ENCODE measurements around the gene GATB.

Gene GATB

GRCh38 chr4:151808542-151808941 lies 47.7 kb upstream of the GATB start:
- no peak for TF ChIP-seq CTCF (IDR thresholded peaks at IDR 0.05; ENCODE audit: low read depth, low read length)
- TF ChIP-seq EZH2phosphoT487 (IDR thresholded peaks at IDR 0.05; ENCODE audit: low read depth): no peak

DNA sequence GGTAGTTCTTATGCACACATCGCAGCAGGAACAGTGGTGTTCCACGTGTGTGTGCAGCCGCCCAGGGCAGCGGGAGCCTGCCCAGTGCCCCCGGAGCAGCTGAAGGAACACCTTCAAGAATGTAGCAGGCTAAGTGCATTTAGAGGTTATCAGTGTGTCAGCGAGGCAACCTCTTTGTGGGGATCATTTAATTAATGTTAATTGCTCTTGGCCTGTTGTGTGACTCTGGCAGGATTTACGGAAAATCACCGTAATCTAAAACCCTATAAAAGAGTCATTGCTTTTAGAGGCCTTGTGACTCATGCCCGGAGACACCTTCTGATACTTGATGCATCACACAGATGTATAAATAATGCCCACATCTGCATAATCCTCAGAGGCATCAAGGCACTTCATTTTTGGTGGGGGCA lies 47.3 kb upstream of the GATB start:
- H3K36me3 ChIP-seq (replicated peaks; ENCODE audit: low read depth, low read length): no peaks in the 10 kb centered on the region
- no peak overlapping the region for H3K4me3 ChIP-seq (ENCODE audit: low read length)
- H3K27me3 ChIP-seq (ENCODE audit: low read depth, low read length): no peaks in the 10 kb centered on the region
- TF ChIP-seq EZH2phosphoT487 (IDR thresholded peaks at IDR 0.05; ENCODE audit: low read depth) (no peak), CTCF (IDR thresholded peaks at IDR 0.05; ENCODE audit: low read depth, low read length) (no peak)
- H2AFZ ChIP-seq (ENCODE audit: low read depth, low read length): no peak overlapping the region
- H4K20me1 ChIP-seq (ENCODE audit: insufficient read depth, low read length): no peaks in the 10 kb centered on the region
- no peak overlapping the region for H3K9ac ChIP-seq (ENCODE audit: low read length)
- no peaks in the 10 kb centered on the region for H3K9me3 ChIP-seq (ENCODE audit: insufficient read depth, low read length)
- no peaks in the 10 kb centered on the region for H3K79me2 ChIP-seq (ENCODE audit: low read length)
- no peaks in the 10 kb centered on the region for H3K4me1 ChIP-seq (ENCODE audit: low read length)
- H3K27ac ChIP-seq (ENCODE audit: low read length): no peak overlapping the region
- no peak overlapping the region for H3K4me2 ChIP-seq (ENCODE audit: low read length)

More at GRCh38 chr4:151808542-151808941, 47.7 kb upstream of the GATB start:
- Histone ChIP-seq H3K4me3 (ENCODE audit: low read length) (no peak overlapping the region), H3K9me3 (ENCODE audit: insufficient read depth, low read length) (no peaks in the 10 kb centered on the region), H3K4me1 (ENCODE audit: low read length) (no peaks in the 10 kb centered on the region), H3K9ac (ENCODE audit: low read length) (no peak overlapping the region), H3K4me2 (ENCODE audit: low read length) (no peak overlapping the region), H4K20me1 (ENCODE audit: insufficient read depth, low read length) (no peaks in the 10 kb centered on the region), H2AFZ (ENCODE audit: low read depth, low read length) (no peak overlapping the region), H3K36me3 (replicated peaks; ENCODE audit: low read depth, low read length) (no peaks in the 10 kb centered on the region), H3K27ac (ENCODE audit: low read length) (no peak overlapping the region), H3K27me3 (ENCODE audit: low read depth, low read length) (no peaks in the 10 kb centered on the region), H3K79me2 (ENCODE audit: low read length) (no peaks in the 10 kb centered on the region)

DNA sequence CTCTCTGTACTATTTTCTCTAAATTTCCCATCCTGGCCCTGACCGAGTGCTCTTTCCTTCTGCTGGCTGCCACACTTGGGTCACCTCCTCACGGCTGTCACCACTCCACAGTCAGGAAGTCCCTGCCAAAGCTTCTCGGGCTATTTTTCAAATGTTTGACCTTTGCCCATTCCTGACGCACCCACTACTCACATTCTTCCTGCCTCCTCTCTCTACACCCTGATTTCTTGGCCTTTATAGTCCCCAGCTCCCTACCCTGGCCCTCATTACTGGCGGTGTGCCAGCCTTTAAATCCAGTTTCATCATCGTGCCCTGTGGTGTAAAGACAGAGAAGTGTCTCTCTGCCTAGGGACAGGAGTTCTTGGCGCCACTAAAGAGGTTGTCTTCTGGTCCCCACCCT lies 46.4 kb upstream of the GATB start:
- Histone ChIP-seq H3K9ac (ENCODE audit: low read length) (no peak overlapping the region), H3K4me2 (ENCODE audit: low read length) (no peak overlapping the region), H3K4me1 (ENCODE audit: low read length) (no peaks in the 10 kb centered on the region), H3K27me3 (ENCODE audit: low read depth, low read length) (no peaks in the 10 kb centered on the region), H4K20me1 (ENCODE audit: insufficient read depth, low read length) (no peaks in the 10 kb centered on the region), H3K79me2 (ENCODE audit: low read length) (no peaks in the 10 kb centered on the region), H3K4me3 (ENCODE audit: low read length) (no peak overlapping the region), H2AFZ (ENCODE audit: low read depth, low read length) (no peak overlapping the region), H3K27ac (ENCODE audit: low read length) (no peak overlapping the region), H3K9me3 (ENCODE audit: insufficient read depth, low read length) (no peaks in the 10 kb centered on the region), H3K36me3 (replicated peaks; ENCODE audit: low read depth, low read length) (no peaks in the 10 kb centered on the region)
- no peak for TF ChIP-seq EZH2phosphoT487 (IDR thresholded peaks at IDR 0.05; ENCODE audit: low read depth)
- no peak for TF ChIP-seq CTCF (IDR thresholded peaks at IDR 0.05; ENCODE audit: low read depth, low read length)

GRCh38 chr4:151806511-151806927 lies 45.7 kb upstream of the GATB start:
- no peak overlapping the region for H2AFZ ChIP-seq (ENCODE audit: low read depth, low read length)
- no peak overlapping the region for H3K4me3 ChIP-seq (ENCODE audit: low read length)
- H3K4me1 ChIP-seq (ENCODE audit: low read length): no peaks in the 10 kb centered on the region
- no peaks in the 10 kb centered on the region for H3K9me3 ChIP-seq (ENCODE audit: insufficient read depth, low read length)
- TF ChIP-seq EZH2phosphoT487 (IDR thresholded peaks at IDR 0.05; ENCODE audit: low read depth) (no peak), CTCF (IDR thresholded peaks at IDR 0.05; ENCODE audit: low read depth, low read length) (no peak)
- no peaks in the 10 kb centered on the region for H4K20me1 ChIP-seq (ENCODE audit: insufficient read depth, low read length)
- no peak overlapping the region for H3K9ac ChIP-seq (ENCODE audit: low read length)
- H3K27me3 ChIP-seq (ENCODE audit: low read depth, low read length): no peaks in the 10 kb centered on the region
- no peaks in the 10 kb centered on the region for H3K36me3 ChIP-seq (replicated peaks; ENCODE audit: low read depth, low read length)
- H3K79me2 ChIP-seq (ENCODE audit: low read length): no peaks in the 10 kb centered on the region
- no peak overlapping the region for H3K27ac ChIP-seq (ENCODE audit: low read length)
- no peak overlapping the region for H3K4me2 ChIP-seq (ENCODE audit: low read length)
